Cortex of kidney (tissue), 1 donor: ENCODE measurements around the gene GPRIN2.
"Not testable (repeated sequence)": the region's sequence is repeated elsewhere in the genome, so short reads cannot be mapped to it uniquely, and the experiment has no call there.

Experiments
- DNase-seq: peaks from one replicate; lab custom pipeline; 2025; lab: John Stamatoyannopoulos, UW

The GPRIN2 gene

DNA sequence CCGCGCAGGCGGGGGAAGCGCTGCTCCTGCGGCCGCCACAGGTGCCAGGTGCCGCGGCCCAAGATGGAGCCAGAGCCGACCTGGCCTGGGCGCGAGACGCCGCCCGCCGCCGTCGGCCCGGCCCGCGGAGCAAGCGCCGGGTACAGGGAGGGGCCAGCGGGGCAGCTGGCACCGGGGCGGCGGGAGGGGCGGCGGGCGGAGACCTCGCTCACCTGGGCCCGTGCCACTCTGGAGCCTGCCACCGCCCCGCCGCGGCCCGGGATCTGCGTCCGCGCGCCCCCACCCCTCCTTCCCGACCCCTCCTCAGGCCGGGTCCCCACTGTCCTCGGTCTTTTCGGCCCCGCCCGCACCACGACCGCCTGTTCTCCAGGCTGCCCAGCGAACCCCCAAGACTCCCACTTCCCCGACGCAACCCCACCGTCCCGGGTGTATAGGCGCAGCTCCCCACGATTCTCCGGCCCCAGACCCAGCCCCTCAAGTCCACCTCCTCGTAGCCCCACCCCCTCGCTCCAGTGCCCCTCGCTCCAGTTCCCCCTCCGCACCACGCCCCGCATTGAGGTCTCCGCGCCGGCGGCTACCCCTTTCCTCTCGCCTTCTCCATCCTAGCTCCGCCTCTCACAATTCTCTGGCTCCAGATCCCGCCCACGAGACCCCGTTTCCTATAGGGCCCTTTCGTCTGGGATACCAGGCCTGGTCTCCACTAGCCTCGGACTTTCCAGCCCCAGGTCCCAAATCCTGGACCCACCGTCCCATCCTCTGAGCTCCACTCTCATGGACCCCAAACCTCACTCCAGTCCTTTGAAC, at the start of gene GPRIN2:
Gene GPRIN2 (minus strand): TSS at position 144 of the 804 bp plus-strand sequence. CDS start 5,922 bp downstream, outside the sequence.
- no peak for DNase-seq

DNA sequence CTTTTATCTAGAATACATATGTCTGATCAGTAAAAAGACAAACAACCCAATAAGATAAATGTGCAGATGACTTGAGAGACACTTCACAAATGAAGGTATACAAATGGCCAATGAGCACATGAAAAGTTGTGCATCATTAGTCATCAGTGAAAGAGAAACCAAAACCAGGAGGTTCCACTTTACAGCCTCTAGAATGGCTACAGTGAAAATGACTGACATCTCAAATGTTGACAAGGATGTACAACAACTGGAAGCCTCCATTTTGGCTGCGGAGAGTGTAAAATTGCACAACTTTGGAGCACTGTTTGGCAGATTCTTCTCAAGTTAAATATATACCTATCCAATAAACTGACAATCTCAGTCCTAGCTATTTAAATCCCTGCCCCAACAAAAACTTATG, 44.1 kb upstream of the GPRIN2 start:
- DNase-seq, result not testable (repeated sequence)

DNA sequence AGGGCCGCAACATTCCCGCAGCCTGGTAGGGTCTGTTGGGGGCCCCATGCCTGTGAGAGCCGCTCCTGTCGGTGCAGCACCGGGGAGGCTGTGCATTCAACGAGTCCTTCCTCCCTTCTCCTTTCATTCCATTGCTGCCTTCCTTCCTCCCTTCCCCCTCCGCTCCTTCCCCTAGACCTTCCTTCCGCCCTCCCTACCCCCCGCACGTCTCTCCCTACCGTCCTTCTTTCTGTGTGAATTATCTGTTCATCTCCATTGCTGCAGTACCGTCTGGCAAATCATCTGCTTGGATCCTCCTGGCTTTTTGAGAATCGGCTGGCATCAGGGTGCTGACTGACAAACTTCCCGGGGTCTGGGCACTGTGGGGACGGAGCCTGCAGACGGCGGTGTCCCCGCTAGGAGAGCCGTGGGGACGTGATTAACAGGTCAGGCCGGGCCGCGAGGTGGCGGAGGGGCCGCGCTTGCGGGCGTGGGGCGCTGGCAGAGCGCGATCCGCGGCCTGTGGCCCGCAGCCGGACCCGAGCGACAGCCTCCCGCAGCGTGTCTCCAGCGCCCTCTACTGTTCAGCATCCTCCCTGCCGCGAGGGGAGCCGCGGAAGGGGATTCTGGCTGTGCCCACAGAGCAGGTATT, 41.3 kb upstream of the GPRIN2 start:
- not testable (repeated sequence) for DNase-seq

DNA sequence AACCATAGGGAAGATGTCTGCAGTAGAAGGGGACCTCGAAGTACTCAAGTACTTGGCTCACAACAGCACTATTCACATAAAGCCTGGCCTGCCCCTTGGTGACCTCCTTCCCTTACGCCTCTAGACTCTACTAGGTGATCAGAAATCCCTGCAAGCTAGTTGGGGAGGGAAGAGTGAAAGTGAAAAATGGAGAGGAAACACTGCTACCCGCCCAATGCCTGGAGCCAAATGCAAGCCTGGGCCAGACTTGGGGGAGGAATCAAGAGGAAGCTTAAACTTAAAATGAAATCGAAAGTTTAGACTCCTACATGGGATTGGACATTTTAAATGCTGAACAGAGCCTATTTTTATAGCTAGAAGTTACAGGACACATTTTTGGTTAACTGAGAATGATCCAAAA, 40.1 kb upstream of the GPRIN2 start:
- not testable (repeated sequence) for DNase-seq

DNA sequence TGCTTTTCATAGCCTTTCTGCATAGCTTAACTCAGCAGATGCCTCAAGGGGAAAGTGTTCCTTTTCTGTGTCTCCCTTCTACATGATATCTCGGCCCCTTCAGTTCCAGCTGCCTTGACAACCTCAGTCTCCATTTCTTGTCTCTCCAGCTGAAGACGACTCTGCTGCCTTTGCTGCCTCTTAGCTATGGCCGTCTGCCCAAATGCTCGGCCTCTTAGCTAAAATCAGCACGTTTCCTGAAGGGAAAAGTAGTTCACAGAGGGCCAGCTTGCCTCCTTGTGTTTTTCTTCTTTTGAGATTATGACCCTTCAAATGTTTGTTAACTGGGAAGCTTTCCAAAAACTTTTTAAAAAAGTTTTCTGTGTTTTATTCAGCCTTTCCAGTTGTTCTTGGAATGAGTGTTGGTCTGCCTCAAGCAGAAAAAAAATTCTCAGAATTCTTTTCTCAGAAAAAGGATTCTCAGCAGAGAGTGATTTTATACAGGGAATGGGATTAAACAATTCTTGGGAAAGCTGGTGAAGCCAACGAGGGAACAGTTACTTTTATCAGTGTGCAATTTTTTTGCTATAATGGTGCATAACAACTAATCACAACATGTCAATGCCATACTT, 38.1 kb upstream of the GPRIN2 start:
- DNase-seq, result not testable (repeated sequence)

DNA sequence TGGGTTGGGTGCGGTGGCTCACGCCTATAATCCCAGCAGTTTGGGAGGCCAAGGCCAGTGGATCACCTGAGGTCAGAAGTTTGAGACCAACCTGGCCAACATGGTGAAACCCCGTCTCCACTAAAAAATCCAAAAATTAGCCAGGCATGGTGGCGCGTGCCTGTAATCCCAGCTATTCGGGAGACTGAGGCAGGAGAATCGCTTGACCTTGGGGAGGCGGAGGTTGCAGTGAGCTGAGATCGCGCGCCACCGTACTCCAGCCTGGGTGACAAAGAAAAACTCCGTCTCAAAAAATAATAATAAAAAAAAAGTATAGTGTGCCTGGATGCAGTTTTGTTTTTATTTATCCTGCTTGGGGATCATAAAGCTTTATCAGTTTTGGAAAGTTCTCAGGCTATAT, 36.8 kb upstream of the GPRIN2 start:
- DNase-seq, result not testable (repeated sequence)

DNA sequence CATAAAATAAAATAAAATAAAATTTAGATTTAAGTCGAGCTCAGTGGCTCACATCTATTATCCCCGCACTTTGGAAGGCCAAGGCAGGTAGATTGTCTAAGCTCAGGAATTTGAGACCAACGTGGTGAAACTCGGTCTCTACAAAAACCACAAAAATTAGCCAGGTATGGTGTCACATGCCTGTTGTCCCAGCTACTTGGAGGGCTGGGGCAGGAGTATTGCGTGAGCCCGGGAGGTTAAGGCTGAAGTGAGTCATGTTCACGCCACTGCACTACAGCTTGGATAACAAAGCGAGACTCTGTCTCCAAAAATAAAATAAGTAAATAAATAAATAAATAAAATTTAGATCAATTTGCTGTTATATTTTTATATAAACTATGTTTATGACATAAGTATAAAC, 34.6 kb upstream of the GPRIN2 start:
- not testable (repeated sequence) for DNase-seq

DNA sequence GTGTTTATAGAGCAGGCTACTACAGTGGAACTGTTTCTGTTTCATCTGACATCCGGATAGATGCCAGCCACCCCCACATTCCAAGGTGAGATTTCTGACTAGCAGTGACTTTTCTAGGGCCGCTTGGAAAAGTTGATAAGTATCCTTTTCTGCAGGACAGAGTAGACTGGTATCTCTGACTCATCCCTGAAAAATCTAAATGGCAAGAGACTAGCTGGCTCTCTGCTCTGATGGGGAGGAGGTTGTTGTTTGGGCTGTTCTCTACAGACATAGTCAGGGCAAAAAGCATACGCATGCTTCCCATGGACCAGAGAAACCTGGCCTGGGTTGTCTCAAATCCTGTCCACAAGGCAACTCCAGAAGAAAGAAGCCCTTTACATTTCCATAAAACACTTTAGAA, 33.1 kb upstream of the GPRIN2 start:
- not testable (repeated sequence) for DNase-seq

DNA sequence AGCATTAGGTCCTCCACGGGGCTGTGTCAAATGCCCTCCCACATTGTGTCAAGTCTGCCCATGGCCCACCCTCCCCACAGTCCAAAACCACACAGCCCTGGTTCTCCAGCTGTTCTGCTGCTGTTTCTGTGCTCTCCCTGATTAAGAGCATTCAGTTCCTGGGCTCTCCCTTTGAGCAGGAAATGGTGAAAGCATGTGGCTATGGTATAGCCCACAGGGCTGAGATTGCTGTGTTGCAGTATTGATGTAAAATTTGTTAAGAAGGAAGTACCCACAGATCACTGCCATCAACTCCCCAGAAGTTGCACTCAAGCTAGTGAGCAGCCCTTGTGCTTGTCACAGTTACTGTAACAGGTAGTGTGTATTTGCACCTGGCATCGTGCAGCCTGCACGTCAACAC, 31.8 kb upstream of the GPRIN2 start:
- DNase-seq, result not testable (repeated sequence)

DNA sequence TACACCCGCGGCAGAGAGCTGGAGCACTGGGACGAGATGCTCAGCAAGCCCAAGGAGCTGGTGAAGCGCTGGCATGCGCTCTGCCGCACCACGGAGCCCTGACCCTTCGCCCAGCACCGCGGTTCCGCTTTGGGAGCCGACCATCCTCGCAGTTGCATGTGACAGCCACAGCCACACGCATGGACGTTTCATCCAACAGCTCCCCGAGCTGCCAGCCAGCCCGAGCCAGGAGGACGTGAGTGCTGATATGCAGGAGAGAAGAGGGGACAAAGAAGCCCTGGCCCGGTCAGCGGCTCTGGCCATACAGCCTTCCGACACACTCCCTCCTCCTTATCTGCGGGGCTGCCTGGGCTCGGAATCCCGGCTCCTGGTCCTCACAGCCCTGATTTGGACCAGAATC, 31.1 kb upstream of the GPRIN2 start:
- DNase-seq, result not testable (repeated sequence)

DNA sequence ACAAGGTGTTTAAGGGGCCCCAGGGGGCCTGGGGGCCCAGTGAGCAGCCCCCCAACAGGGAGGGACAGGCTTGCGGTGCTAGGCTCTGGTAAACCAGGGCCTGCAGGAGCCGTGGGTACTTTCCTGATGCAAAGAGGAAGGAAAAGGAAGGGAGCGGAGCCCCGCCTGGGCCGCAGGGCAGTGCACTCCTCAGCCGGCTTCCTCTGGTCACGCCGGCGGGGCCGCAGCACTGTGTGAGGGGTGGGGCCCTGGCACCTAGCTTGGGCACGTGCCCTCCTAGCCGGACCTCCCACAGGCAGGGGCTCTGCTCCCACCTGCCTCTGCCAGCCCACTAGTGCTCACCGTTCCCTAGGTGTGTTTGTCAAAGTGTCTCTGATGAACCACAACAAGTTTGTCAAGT, 28.8 kb upstream of the GPRIN2 start:
- not testable (repeated sequence) for DNase-seq

DNA sequence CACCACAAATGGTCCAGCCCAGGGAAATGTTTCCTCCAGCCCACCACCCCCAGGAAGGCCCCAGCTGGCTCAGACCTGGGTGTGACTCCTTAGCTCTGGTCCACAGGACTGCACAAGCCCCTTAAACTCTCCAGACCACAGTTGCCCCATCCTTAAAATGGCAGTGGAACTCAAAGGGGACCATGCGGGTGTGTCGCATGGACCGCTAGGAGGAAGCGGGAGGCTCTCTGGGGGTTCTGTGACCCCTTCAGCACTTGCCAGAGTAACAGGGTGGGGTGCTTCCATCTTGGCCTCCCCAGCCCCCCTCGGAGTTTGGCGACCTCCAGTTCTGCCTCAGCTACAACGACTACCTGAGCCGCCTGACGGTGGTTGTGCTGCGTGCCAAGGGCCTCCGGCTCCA, 27.7 kb upstream of the GPRIN2 start:
- not testable (repeated sequence) for DNase-seq

DNA sequence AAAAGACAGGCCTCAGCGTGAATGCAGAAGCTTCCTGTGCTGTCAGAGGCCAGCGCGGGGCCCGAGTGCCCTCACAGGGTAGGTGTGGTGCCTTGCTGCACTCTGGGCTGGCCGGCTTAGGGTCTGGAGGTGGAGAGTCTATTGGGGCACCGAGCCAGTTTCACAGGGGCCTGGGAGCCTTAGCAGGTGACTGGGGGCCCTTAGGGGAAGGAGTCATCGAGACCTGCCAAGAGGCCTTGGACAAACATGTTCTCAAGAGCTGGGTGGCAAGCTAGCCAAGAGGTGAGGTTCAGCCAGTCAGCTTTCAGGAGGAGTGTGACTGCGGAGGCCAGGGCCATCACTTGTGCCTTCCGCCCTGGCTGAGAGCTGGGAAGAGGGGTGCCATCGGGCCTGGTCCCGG, 26.1 kb upstream of the GPRIN2 start:
- not testable (repeated sequence) for DNase-seq

DNA sequence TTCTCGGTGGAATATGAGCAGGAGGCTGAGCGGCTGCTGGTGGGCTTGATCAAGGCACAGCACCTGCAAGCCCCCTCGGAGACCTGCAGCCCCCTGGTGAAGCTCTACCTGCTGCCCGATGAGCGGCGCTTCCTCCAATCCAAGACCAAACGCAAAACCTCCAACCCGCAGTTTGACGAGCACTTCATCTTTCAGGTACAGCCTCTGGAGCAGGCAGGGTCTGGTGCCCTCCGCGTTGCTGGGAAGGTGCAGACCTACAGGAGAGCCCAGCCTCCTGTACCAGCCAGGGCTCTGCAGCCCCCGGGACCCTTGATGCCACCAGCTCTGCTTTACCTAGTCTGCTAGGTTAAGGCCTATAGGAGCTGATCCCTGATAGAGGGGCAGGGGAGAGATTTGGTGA, 25.5 kb upstream of the GPRIN2 start:
- DNase-seq, result not testable (repeated sequence)

DNA sequence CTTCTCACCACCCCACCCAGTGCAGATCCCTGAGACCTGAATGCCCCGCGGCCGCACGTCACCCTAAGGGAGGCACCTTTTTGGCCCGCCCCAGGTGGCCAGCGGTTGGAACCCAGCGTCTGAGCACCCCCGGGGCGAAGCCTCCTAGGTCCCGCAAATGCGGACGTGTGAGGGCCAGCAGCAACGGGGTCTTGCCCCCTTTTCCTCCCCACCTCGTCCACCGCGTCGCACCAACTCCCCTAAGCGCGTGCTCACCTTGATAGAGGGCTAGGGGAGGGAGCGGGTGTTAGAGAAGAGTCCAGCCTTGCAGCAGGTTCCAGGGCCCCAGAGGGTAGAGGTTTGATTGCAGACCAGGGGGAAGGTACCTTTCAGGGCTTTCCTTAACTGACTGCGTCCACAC, 22.9 kb upstream of the GPRIN2 start:
- not testable (repeated sequence) for DNase-seq

DNA sequence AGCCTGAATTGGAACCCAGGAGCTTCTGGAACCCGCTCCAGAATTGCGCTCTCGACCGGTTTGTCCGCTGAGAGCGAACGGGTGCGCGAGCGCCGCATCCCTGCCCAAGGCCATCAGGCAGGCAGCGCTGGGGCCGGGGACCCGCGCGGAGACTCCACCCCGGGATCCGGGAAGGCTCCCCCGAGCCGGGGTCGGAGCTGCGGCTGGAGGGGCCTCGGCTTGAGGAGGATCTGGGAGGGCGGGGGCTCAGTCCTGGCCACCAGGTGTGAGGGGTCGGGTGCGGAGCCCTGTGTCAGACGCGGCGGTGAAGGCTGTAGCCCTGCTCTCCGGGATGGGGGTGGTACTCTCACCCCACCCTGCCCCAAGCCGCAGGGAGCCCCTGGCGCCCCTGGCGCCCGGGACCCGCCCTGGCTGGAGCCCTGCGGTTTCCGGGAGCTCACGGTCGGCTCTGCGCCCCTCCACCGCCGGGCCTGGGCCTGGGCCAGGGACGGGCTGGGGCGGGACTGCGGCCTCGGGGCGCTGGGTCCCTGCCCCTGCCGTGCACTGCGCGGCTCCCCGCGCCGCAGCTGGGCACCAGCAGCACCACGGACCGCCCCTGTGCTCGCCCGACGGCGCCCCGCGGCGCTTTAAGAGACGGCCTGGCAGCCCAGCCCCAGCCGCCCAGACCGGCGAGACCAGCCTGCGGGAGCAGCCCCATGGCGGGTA, 22.2 kb upstream of the GPRIN2 start, which contains the start of gene SYT15:
Gene SYT15 (plus strand): TSS at position 655 of the 705 bp plus-strand sequence. CDS start 41 bp downstream, at position 696.
- DNase-seq, result not testable (repeated sequence)

DNA sequence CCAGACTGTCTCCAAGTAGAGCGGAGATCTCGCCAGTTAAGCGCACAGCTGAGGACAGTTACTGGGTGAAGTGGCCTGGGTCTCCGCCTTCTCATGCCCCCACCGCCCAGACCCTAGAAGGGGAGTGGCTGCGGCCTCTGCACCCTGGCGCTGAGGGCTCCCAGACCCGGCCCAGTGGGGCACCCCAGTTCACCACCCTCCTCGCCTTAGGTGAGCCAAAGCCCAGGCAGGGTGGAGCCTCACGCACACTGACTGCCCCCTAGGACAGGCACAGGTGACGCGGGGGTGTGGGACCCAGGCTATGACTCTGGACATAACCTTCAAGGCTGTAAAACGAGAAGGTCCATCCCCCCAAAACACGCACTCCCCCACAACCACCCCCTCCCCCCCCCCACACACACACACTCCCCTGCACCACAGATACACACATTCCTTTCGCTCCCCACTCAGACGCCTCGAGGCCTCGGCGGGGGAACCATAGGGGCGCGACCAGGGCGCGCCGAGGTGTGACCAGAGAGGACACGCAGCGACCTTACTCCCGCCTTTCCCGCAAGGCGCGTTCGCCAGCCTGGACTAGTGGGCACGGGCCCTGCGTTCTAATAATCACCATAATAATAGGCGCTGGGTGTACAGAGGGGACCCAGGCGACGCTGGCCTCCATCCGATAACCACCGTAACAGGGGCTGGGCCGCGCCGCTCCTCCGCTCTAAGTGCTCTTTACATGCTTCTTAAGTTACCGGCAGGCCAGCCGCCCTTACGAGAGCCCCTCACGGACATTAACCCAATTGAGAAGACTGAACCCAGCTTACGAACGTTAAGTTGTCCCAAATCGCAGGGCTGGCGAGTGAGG, 21.4 kb upstream of the GPRIN2 start:
- not testable (repeated sequence) for DNase-seq

DNA sequence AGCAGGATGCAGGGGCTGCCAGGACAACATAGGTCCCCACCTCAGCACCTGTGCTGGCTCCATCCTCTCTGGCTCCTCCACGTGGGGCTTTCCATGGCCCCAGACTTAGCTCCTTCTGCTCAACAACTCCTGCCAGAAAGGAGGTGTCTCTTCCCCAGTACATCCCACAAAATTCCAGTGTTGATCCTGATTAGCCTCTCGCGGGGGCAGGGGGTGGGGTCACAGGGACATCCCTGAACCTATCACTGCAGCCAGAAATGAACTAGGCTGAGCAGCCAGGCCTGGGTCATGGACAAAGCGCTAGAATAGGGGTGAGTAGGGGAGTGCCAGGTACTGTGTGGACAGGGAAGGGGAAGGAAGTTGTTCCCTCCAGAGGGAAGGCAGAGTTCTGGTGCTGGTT, 17.4 kb upstream of the GPRIN2 start:
- DNase-seq, result not testable (repeated sequence)

DNA sequence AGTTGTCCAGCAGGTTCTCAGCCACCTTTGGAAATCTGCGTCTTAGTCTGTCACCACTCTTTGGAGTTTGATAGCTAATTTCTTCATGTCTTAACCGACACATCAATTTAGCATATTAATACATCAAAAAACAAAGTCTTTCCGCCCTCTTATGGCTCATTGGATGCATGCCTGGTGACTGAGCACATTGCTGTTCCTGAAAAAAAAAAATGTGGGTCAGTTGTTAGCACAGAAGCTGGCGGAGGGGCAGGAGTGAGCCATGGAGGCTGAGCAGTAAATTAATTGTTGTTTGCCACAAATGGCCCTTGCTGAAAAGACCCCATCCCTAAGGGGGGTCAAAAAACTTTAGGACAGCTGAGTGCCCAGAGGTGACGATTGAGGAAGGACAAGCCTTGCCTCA, 16.9 kb upstream of the GPRIN2 start:
- not testable (repeated sequence) for DNase-seq

DNA sequence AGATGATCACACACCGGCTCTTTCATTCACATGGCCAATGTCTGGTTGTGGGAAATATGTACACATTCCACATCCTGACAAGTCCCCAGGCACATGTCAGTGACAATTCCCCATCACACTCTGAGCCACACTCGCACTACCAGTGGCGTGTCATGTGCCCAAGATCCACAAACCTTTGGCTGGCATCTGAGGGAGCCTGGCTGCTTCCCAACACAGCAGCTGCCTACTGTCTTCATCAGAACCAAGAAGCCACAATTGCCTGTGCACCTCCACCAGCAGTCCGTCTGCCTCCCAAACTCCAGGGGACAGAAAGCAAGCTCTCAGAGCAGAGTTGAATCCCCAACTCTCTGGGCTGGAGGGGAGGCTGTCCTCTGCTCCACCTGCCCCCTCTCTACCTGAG, 16.3 kb upstream of the GPRIN2 start:
- not testable (repeated sequence) for DNase-seq

DNA sequence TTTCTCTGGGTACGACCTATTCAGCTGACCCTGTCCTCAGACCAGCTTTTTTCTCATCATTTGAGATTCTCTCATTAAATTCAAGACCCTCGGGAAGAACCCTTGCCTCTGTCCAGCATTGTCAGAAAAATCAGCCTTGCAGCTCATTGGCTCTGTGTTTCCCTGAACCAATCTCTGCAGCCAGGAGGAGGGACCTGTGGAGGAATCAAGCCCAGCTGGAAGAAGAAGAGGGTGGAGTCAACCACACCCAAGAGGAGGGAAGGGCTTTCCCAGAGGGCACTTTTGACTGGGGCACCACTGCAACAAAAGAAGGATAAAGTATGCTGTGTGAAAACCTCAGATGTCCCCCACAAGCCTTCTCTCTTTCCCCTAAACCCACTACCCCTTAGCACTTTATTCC, 14.2 kb upstream of the GPRIN2 start:
- DNase-seq, result not testable (repeated sequence)
